GM15510 (cell line): ENCODE data around the gene TXNRD2.

ENCODE experiments used
- POLR2A ChIP-seq: IDR thresholded peaks from 3 replicates; pipeline ENCODE4 v1.6.1; 2011; ENCODE audit warnings: borderline replicate concordance; ENCODE audit not compliant: insufficient read length; ENCODE audit errors: extremely low read depth

The TXNRD2 gene

GRCh38 chr22:19983741-19984140 is 42.1 kb upstream of the TXNRD2 start:
- TF ChIP-seq POLR2A: no peak

GRCh38 chr22:19982991-19983578 is 41.5 kb upstream of the TXNRD2 start:
- TF ChIP-seq POLR2A: no peak

GRCh38 chr22:19981961-19982920 is 40.6 kb upstream of the TXNRD2 start:
- TF ChIP-seq POLR2A: no peak

- no peak for TF ChIP-seq POLR2A
Measured at GRCh38 chr22:19981171-19981960, 39.7 kb upstream of the TXNRD2 start.

- TF ChIP-seq POLR2A: no peak
Measured at GRCh38 chr22:19980766-19981165, 39.1 kb upstream of the TXNRD2 start.

GRCh38 chr22:19979712-19980493 is 38.3 kb upstream of the TXNRD2 start:
- TF ChIP-seq POLR2A: no peak

- no peak for TF ChIP-seq POLR2A
Measured at GRCh38 chr22:19978748-19979147, 37.1 kb upstream of the TXNRD2 start.

GRCh38 chr22:19977296-19978243 is 36.0 kb upstream of the TXNRD2 start:
- TF ChIP-seq POLR2A: no peak

- TF ChIP-seq POLR2A: no peak
Measured at GRCh38 chr22:19976671-19977070, 35.1 kb upstream of the TXNRD2 start.

GRCh38 chr22:19975707-19976035 is 34.1 kb upstream of the TXNRD2 start:
- TF ChIP-seq POLR2A: no peak

- no peak for TF ChIP-seq POLR2A
Measured at GRCh38 chr22:19974935-19975706, 33.5 kb upstream of the TXNRD2 start.

GRCh38 chr22:19974268-19974861 is 32.7 kb upstream of the TXNRD2 start:
- no peak for TF ChIP-seq POLR2A
